Neural cell (in vitro differentiated cells): Measurements from ENCODE around the gene TRIO. TPM values are rescaled to one million over a fixed set of nuclear protein-coding genes. Genes with fewer than 3 reads are reported as not detected.

Experiments used
- H2AFZ ChIP-seq: fragments of 200-600, 300-800 bp; sonication (generic), shearing (Covaris generic); 2 replicates; pipeline ENCODE4 v1.6.0; 2014; ENCODE audit warnings: low read depth, mild to moderate bottlenecking, antibody characterized with exemption, low read length, moderate library complexity
- H3F3A ChIP-seq: fragments of 200-600 bp; shearing (Covaris generic); 2 replicates; pipeline ENCODE4 v1.6.1; 2016; ENCODE audit warnings: mild to moderate bottlenecking, moderate library complexity, mixed read lengths, antibody characterized with exemption, low read length; ENCODE audit not compliant: insufficient read depth, poor library complexity, severe bottlenecking
- H3K27ac ChIP-seq: fragments of 200-600, 300-800 bp; sonication (generic), shearing (Covaris generic); 2 replicates; pipeline ENCODE4 v1.5.1; 2014; ENCODE audit warnings: mild to moderate bottlenecking, low read length, moderate library complexity
- H3K27me3 ChIP-seq: fragments of 300-800, 200-600 bp; sonication (generic), shearing (Covaris generic); 2 replicates; pipeline ENCODE4 v1.6.0; 2014; ENCODE audit warnings: mild to moderate bottlenecking, low read depth, low read length, moderate library complexity; ENCODE audit not compliant: insufficient read depth
- H3K36me3 ChIP-seq: fragments of 300-800, 200-600 bp; sonication (generic), shearing (Covaris generic); 2 replicates; pipeline ENCODE4 v1.5.1; 2014; ENCODE audit warnings: mild to moderate bottlenecking, antibody characterized with exemption, low read length, moderate library complexity; ENCODE audit not compliant: insufficient read depth
- H3K4me2 ChIP-seq: fragments of 300-800, 200-600 bp; sonication (generic), shearing (Covaris generic); 2 replicates; pipeline ENCODE4 v1.6.0; 2014; ENCODE audit warnings: mild to moderate bottlenecking, low read length
- H3K4me3 ChIP-seq: fragments of 300-800, 200-600 bp; sonication (generic), shearing (Covaris generic); 2 replicates; pipeline ENCODE4 v1.5.1; 2014; ENCODE audit warnings: mild to moderate bottlenecking, low read length, moderate library complexity
- H3K79me2 ChIP-seq: fragments of 200-600 bp; shearing (Covaris generic); replicated peaks from 2 replicates; pipeline ENCODE4 v1.6.0; 2014; ENCODE audit warnings: mild to moderate bottlenecking, low read length, moderate library complexity; ENCODE audit not compliant: insufficient read depth
- H3K9ac ChIP-seq: fragments of 300-800, 200-600 bp; sonication (generic), shearing (Covaris generic); 2 replicates; pipeline ENCODE4 v1.6.1; 2016; ENCODE audit warnings: mild to moderate bottlenecking, low read length, mixed read lengths
- H3K9me2 ChIP-seq: fragments of 200-600 bp; shearing (Covaris generic); 2 replicates; pipeline ENCODE4 v1.6.1; 2016; ENCODE audit warnings: mild to moderate bottlenecking, low read length, mixed read lengths; ENCODE audit not compliant: insufficient read depth
- H3K9me3 ChIP-seq: fragments of 200-600, 300-800 bp; sonication (generic), shearing (Covaris generic); 2 replicates; pipeline ENCODE4 v1.6.1; 2016; ENCODE audit warnings: mild to moderate bottlenecking, mixed run types, low read length, moderate library complexity, mixed read lengths
- H4K20me1 ChIP-seq: fragments of 200-600 bp; shearing (Covaris generic); 2 replicates; pipeline ENCODE4 v1.6.1; 2016; ENCODE audit warnings: mild to moderate bottlenecking, mixed run types; ENCODE audit not compliant: insufficient read depth
- CTCF ChIP-seq: fragments of 450-650 bp; IDR thresholded peaks from 2 replicates; pipeline ENCODE4 v1.5.1; 2014; ENCODE audit warnings: antibody characterized with exemption, mild to moderate bottlenecking, moderate library complexity; ENCODE audit not compliant: poor library complexity, severe bottlenecking
- EP300 ChIP-seq: fragments of 450-650 bp; conservative IDR thresholded peaks from 2 replicates; pipeline ENCODE4 v1.6.1; 2014; ENCODE audit warnings: antibody characterized with exemption, mild to moderate bottlenecking, moderate library complexity; ENCODE audit not compliant: poor library complexity, severe bottlenecking
- EZH2 ChIP-seq: fragments of 200-600, 300-800 bp; shearing (Covaris generic), sonication (generic); IDR thresholded peaks from 2 replicates; pipeline ENCODE4 v1.6.1; 2014; ENCODE audit warnings: antibody characterized with exemption, low read length, borderline replicate concordance, mild to moderate bottlenecking; ENCODE audit not compliant: insufficient read depth, poor library complexity, severe bottlenecking
- MXI1 ChIP-seq: fragments of 450-650 bp; conservative IDR thresholded peaks from 2 replicates; pipeline ENCODE4 v1.6.1; 2014; ENCODE audit warnings: antibody characterized with exemption, mild to moderate bottlenecking; ENCODE audit not compliant: poor library complexity, severe bottlenecking
- POLR2AphosphoS5 ChIP-seq: IDR thresholded peaks from 2 replicates; pipeline ENCODE4 v1.6.1; 2012
- RAD21 ChIP-seq: fragments of 450-650 bp; conservative IDR thresholded peaks from 2 replicates; pipeline ENCODE4 v1.6.1; 2014; ENCODE audit warnings: antibody characterized with exemption, mild to moderate bottlenecking, moderate library complexity
- REST ChIP-seq: IDR thresholded peaks from 2 replicates; pipeline ENCODE4 v1.6.1; 2012; ENCODE audit warnings: borderline replicate concordance
- SMC3 ChIP-seq: fragments of 450-650 bp; conservative IDR thresholded peaks from 2 replicates; pipeline ENCODE4 v1.6.1; 2014; ENCODE audit warnings: antibody characterized with exemption, mild to moderate bottlenecking, moderate library complexity; ENCODE audit not compliant: poor library complexity
- TAF1 ChIP-seq: IDR thresholded peaks from 2 replicates; pipeline ENCODE4 v1.6.1; 2012; ENCODE audit warnings: low read depth
- polyA plus RNA-seq: library from polyadenylated mRNA; depleted of rRNA; stranded (reverse); fragments of >200 nt; gene quantifications from 2 replicates; pipeline ENCODE4 v1.2.3, GENCODE V29; 2014

The TRIO gene
- polyA plus RNA-seq, 1 donor from 2014 or later: 168 TPM

- no peaks in the 10 kb centered on the region for H3K9me3 ChIP-seq
- TF ChIP-seq RAD21: no peak
- TF ChIP-seq MXI1: no peak
- TF ChIP-seq REST: no peak
- no peak for TF ChIP-seq TAF1
- no peak for TF ChIP-seq SMC3
- TF ChIP-seq POLR2AphosphoS5: no peak
- no peak for TF ChIP-seq EZH2
- no peak for TF ChIP-seq CTCF
- TF ChIP-seq EP300: no peak
- no peaks in the 10 kb centered on the region for H3K27me3 ChIP-seq
- H3K36me3 ChIP-seq: peaks cover 7% of the 10 kb centered on the region
- no peak overlapping the region for H2AFZ ChIP-seq
- H3K79me2 ChIP-seq: no peaks in the 10 kb centered on the region
- no peak overlapping the region for H3K27ac ChIP-seq
- no peaks in the 10 kb centered on the region for H4K20me1 ChIP-seq
- H3K4me3 ChIP-seq: no peak overlapping the region
- no peak overlapping the region for H3K4me2 ChIP-seq
- no peaks in the 10 kb centered on the region for H3F3A ChIP-seq
- H3K9me2 ChIP-seq: no peaks in the 10 kb centered on the region
- no peak overlapping the region for H3K9ac ChIP-seq
These were observed 270.9 kb downstream of the TRIO start for GRCh38 chr5:14414007-14414406.

GRCh38 chr5:14414656-14415023, 271.5 kb downstream of the TRIO start:
- TF ChIP-seq POLR2AphosphoS5 (no peak), TAF1 (no peak), SMC3 (no peak), CTCF (no peak), MXI1 (no peak), REST (no peak)
- Histone ChIP-seq H3K79me2 (no peaks in the 10 kb centered on the region), H3K27me3 (no peaks in the 10 kb centered on the region), H3K9me2 (no peaks in the 10 kb centered on the region), H2AFZ (no peak overlapping the region), H4K20me1 (no peaks in the 10 kb centered on the region), H3K36me3 (peaks cover 7% of the 10 kb centered on the region), H3F3A (no peaks in the 10 kb centered on the region), H3K9ac (no peak overlapping the region), H3K9me3 (no peaks in the 10 kb centered on the region), H3K4me3 (no peak overlapping the region), H3K27ac (no peak overlapping the region), H3K4me2 (no peak overlapping the region)
